ENCODE data around the gene CRLF1. TPM values are rescaled to one million over a fixed set of nuclear protein-coding genes. Genes with fewer than 3 reads are reported as not detected.
A peak's percentile ranks its signal among the peaks of the same experiment; 100 is the strongest.

The CRLF1 gene
- total RNA-seq, 1 donor from 2014 or later: 55.3 TPM

DNA sequence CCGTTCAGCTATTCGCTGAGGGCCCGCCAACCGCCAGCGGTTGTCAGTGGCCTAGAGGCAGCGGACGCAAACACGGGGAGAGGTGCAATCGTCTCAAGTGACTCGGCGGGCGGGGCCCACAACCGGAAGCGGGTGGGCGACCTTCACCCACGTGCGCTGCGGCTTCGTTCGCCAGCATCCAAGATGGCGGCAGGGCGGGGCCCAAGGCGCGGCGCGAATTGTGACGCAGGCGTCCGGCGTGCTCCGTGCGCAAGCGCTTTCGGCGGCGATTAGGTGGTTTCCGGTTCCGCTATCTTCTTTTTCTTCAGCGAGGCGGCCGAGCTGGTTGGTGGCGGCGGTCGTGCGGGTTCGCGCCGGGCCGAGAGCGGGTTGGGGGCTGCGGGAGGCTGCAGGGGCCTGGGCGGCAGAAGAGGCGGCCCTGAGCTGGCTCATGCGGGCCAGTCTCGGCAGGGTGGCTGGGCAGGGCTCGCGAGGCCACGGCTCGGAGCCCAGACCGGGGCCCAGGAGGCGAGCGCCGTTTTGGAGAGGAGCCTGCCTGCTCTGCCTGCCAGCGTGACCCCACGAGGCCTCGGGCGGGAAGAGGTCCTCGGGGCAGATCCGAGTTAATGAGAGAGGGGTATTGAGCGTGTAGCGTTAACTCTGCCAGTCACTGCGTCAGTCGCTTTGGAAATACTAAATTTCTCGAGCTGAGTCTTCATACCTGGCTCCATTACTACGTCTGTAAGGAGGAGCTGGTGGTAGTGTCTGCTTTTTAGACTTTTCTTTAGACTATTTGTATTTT is 34.8 kb downstream of the CRLF1 start, which contains the start of gene UBA52:
Gene UBA52, plus strand, starts transcription at position 294 of the 781 bp plus-strand sequence. CDS start 1,444 bp downstream, outside the sequence.
- peak within 1 kb of the TSS; percentile 68 for H3K27ac Mint-ChIP-seq (ENCODE audit: unreplicated experiment)
- peaks cover 3% of the 10 kb centered on the region for H3K9me3 Mint-ChIP-seq (ENCODE audit: unreplicated experiment)
- H3K4me1 Mint-ChIP-seq (ENCODE audit: low read depth, unreplicated experiment): peaks cover 9% of the 10 kb centered on the region
- H3K27me3 Mint-ChIP-seq (ENCODE audit: unreplicated experiment): peaks cover 4% of the 10 kb centered on the region
- DNase-seq: peak; percentile 99
- H3K4me3 Mint-ChIP-seq (ENCODE audit: unreplicated experiment): peak within 1 kb of the TSS; percentile 90
- TF ChIP-seq, protein P1, sequence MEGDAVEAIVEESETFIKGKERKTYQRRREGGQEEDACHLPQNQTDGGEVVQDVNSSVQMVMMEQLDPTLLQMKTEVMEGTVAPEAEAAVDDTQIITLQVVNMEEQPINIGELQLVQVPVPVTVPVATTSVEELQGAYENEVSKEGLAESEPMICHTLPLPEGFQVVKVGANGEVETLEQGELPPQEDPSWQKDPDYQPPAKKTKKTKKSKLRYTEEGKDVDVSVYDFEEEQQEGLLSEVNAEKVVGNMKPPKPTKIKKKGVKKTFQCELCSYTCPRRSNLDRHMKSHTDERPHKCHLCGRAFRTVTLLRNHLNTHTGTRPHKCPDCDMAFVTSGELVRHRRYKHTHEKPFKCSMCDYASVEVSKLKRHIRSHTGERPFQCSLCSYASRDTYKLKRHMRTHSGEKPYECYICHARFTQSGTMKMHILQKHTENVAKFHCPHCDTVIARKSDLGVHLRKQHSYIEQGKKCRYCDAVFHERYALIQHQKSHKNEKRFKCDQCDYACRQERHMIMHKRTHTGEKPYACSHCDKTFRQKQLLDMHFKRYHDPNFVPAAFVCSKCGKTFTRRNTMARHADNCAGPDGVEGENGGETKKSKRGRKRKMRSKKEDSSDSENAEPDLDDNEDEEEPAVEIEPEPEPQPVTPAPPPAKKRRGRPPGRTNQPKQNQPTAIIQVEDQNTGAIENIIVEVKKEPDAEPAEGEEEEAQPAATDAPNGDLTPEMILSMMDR (IDR thresholded peaks at IDR 0.05; ENCODE audit: partially characterized antibody, unreplicated experiment): no peak
- H3K36me3 Mint-ChIP-seq (ENCODE audit: unreplicated experiment): no peaks in the 10 kb centered on the region

DNA sequence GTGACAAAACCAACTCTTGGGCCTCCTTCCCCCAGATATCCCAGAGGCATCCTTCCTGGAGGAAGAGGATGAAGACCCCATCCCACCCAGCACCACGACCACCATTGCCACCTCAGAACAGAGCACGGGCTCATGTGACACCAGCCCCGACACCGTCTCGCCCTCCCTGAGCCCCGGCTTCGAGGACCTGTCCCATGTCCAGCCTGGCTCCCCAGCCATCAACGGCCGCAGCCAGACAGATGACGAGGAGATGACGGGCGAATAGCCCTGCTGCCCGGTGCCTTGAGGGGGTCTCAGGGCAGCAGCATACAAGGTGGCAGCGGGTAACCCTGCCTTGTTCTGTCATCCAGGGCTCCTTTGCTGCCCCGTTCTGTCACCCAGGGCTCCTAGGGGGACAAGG is 38.2 kb downstream of the CRLF1 start:
- TF ChIP-seq, protein P1 (IDR thresholded peaks at IDR 0.05; ENCODE audit: partially characterized antibody, unreplicated experiment): no peak
- no peaks in the 10 kb centered on the region for H3K36me3 Mint-ChIP-seq (ENCODE audit: unreplicated experiment)
- H3K27ac Mint-ChIP-seq (ENCODE audit: unreplicated experiment): no peak overlapping the region
- H3K27me3 Mint-ChIP-seq (ENCODE audit: unreplicated experiment): no peaks in the 10 kb centered on the region
- H3K4me3 Mint-ChIP-seq (ENCODE audit: unreplicated experiment): no peak overlapping the region
- DNase-seq: no peak
- H3K9me3 Mint-ChIP-seq (ENCODE audit: unreplicated experiment): peaks cover 3% of the 10 kb centered on the region
- peaks cover 8% of the 10 kb centered on the region for H3K4me1 Mint-ChIP-seq (ENCODE audit: low read depth, unreplicated experiment)

DNA sequence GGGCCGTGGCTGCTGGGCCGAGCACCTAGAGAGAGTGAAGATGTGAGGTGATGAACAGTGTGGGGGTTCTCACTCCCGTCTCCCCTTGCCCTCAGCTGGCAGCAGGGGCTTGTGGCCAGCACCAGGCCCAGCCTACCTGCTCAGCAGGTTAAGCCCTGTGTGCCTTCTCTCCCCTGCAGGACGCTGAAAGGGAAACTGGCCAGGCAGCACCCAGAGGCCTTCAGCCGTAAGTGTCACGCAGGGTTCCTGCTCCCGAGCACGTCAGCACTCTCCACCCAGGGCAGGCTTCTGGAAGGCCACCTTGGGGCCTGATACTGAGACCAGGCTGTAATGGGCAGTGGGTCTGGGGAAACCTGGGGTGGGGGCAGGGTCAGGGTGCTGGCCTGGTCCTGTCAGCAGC is 39.6 kb downstream of the CRLF1 start:
- no peaks in the 10 kb centered on the region for H3K4me1 Mint-ChIP-seq (ENCODE audit: low read depth, unreplicated experiment)
- TF ChIP-seq, protein P1 (IDR thresholded peaks at IDR 0.05; ENCODE audit: partially characterized antibody, unreplicated experiment): no peak
- no peaks in the 10 kb centered on the region for H3K27me3 Mint-ChIP-seq (ENCODE audit: unreplicated experiment)
- H3K4me3 Mint-ChIP-seq (ENCODE audit: unreplicated experiment): no peak overlapping the region
- no peaks in the 10 kb centered on the region for H3K36me3 Mint-ChIP-seq (ENCODE audit: unreplicated experiment)
- H3K27ac Mint-ChIP-seq (ENCODE audit: unreplicated experiment): no peak overlapping the region
- no peak for DNase-seq
- H3K9me3 Mint-ChIP-seq (ENCODE audit: unreplicated experiment): no peaks in the 10 kb centered on the region

DNA sequence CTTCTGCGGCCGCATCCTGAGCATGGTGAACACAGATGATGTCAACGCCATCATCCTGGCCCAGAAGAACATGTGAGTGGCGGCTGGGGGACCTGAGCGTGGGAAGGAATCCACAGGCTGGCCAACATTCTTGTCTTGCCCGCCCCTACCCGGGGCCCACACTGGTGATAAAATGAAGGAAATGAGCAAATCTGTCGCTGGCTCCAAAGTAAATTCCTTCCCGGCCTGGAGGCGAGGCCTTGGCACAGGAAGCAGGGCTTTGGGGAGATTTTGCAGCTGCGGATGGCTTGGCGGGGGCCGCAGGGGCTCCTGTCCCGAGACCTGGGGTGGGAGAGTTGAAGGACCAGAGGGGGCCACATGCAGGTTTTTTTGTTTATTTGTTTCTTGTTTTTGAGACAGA is 44.5 kb downstream of the CRLF1 start:
- no peak overlapping the region for H3K4me3 Mint-ChIP-seq (ENCODE audit: unreplicated experiment)
- peaks cover 4% of the 10 kb centered on the region for H3K9me3 Mint-ChIP-seq (ENCODE audit: unreplicated experiment)
- TF ChIP-seq, protein P1 (IDR thresholded peaks at IDR 0.05; ENCODE audit: partially characterized antibody, unreplicated experiment): no peak
- H3K36me3 Mint-ChIP-seq (ENCODE audit: unreplicated experiment): no peaks in the 10 kb centered on the region
- DNase-seq: no peak
- peaks cover 3% of the 10 kb centered on the region for H3K4me1 Mint-ChIP-seq (ENCODE audit: low read depth, unreplicated experiment)
- H3K27me3 Mint-ChIP-seq (ENCODE audit: unreplicated experiment): no peaks in the 10 kb centered on the region
- no peak overlapping the region for H3K27ac Mint-ChIP-seq (ENCODE audit: unreplicated experiment)

DNA sequence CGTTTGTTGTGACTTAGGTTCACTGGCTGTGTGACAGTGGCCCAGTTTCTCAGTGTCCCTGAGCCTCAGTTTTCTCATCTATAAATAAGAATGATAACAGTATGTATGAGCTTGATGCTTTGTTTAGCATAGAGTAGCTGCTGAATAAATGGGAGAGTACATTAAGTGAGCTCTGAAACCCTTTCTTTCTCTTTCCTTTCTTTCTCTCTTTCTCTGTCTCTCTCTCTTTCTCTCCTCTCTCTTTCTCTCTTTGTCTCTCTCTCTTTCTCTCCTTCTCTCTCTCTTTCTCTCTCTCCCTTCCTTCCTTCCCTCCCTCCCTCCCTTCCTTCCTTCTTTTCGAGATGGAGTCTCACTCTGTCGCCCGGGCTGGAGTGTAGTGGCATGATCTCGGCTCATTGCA is 46.9 kb downstream of the CRLF1 start:
- TF ChIP-seq, protein P1 (IDR thresholded peaks at IDR 0.05; ENCODE audit: partially characterized antibody, unreplicated experiment): no peak
- no peak overlapping the region for H3K27ac Mint-ChIP-seq (ENCODE audit: unreplicated experiment)
- H3K9me3 Mint-ChIP-seq (ENCODE audit: unreplicated experiment): peaks cover 4% of the 10 kb centered on the region

More for the DNA sequence above, 46.9 kb downstream of the CRLF1 start:
- H3K36me3 Mint-ChIP-seq (ENCODE audit: unreplicated experiment): no peaks in the 10 kb centered on the region
- H3K4me3 Mint-ChIP-seq (ENCODE audit: unreplicated experiment): no peak overlapping the region
- H3K4me1 Mint-ChIP-seq (ENCODE audit: low read depth, unreplicated experiment): peaks cover 3% of the 10 kb centered on the region
- DNase-seq: no peak
- H3K27me3 Mint-ChIP-seq (ENCODE audit: unreplicated experiment): no peaks in the 10 kb centered on the region

All from glutamatergic neuron (in vitro differentiated cells).